Coronary artery (tissue), 2 donors: Measurements from ENCODE around the gene BBOF1.

ENCODE experiments used
- DNase-seq: peaks from one replicate; pipeline ENCODE4 v3.0.0-alpha.2; 2017; ENCODE audit warnings: low spot score
- H3K27ac ChIP-seq, 2 donors: fragments of 200-600 bp; sonication (generic); one replicate each; pipeline ENCODE4 v1.5.1; 2016 to 2019
- H3K4me3 ChIP-seq: fragments of 200-600 bp; sonication (generic); 2 replicates; pipeline ENCODE4 v1.5.1; 2016; ENCODE audit warnings: mild to moderate bottlenecking, moderate library complexity
- CTCF ChIP-seq: fragments of 200-600 bp; sonication (generic); IDR thresholded peaks from one replicate; pipeline ENCODE4 v1.5.1; 2019; ENCODE audit warnings: antibody characterized with exemption

Gene BBOF1

GRCh38 chr14:74062809-74063150 lies 43.6 kb downstream of the BBOF1 start:
- H3K27ac ChIP-seq, result no peak overlapping the region
- no peak for DNase-seq
- H3K4me3 ChIP-seq, result no peak overlapping the region
- TF ChIP-seq CTCF, result no peak

- TF ChIP-seq CTCF, result no peak
Measured at GRCh38 chr14:74064426-74064825, 45.3 kb downstream of the BBOF1 start.

GRCh38 chr14:74064883-74065282 lies 45.7 kb downstream of the BBOF1 start:
- DNase-seq, result no peak
- no peak for TF ChIP-seq CTCF
- no peak overlapping the region for H3K4me3 ChIP-seq
- no peak overlapping the region for H3K27ac ChIP-seq

More at GRCh38 chr14:74064426-74064825, 45.3 kb downstream of the BBOF1 start:
- no peak overlapping the region for H3K4me3 ChIP-seq
- DNase-seq, result no peak
- H3K27ac ChIP-seq, result no peak overlapping the region

- no peak for DNase-seq
- Histone ChIP-seq H3K4me3 (no peak overlapping the region), H3K27ac (no peak overlapping the region)
- no peak for TF ChIP-seq CTCF
Measured at GRCh38 chr14:74065746-74066575, 46.8 kb downstream of the BBOF1 start.

GRCh38 chr14:74077401-74077800 lies 58.3 kb downstream of the BBOF1 start:
- TF ChIP-seq CTCF, result no peak
- H3K27ac ChIP-seq, result no peak overlapping the region
- no peak overlapping the region for H3K4me3 ChIP-seq
- DNase-seq, result no peak

- Histone ChIP-seq H3K4me3 (no peak overlapping the region), H3K27ac (no peak overlapping the region)
- TF ChIP-seq CTCF, result no peak
- no peak for DNase-seq
Measured at GRCh38 chr14:74080820-74081460, 61.8 kb downstream of the BBOF1 start.

GRCh38 chr14:74081491-74081890 lies 62.3 kb downstream of the BBOF1 start:
- Histone ChIP-seq H3K4me3 (no peak overlapping the region), H3K27ac (no peak overlapping the region)
- TF ChIP-seq CTCF, result no peak
- DNase-seq, result no peak
